Adrenal gland (tissue), 5 donors: Measurements from ENCODE around the gene FBRS.

Source experiments
- POLR2A ChIP-seq, 2 donors: fragments of 450-650 bp; IDR thresholded peaks; one replicate each; pipeline ENCODE4 v1.6.1; 2017; ENCODE audit warnings: antibody characterized with exemption in 2 of 2, mild to moderate bottlenecking in 2 of 2, moderate library complexity in 1 of 2
- TF ChIP-seq, protein P1 (sequence below), 6 experiments: fragments of 450-650 bp in 4 of 6; fragments of 200-600 bp in 2 of 6; sonication (generic) in 1 of 6; IDR thresholded peaks; 1 replicate in 5 of 6; 2 replicates in 1 of 6; pipeline versions ENCODE4 v1.5.1 to v1.8.0; 2016 to 2021; ENCODE audit warnings: antibody characterized with exemption in 6 of 6, mild to moderate bottlenecking in 2 of 6, moderate library complexity in 1 of 6
- donor health status: DM: no; HTN: no; CAD: no.

DNA sequence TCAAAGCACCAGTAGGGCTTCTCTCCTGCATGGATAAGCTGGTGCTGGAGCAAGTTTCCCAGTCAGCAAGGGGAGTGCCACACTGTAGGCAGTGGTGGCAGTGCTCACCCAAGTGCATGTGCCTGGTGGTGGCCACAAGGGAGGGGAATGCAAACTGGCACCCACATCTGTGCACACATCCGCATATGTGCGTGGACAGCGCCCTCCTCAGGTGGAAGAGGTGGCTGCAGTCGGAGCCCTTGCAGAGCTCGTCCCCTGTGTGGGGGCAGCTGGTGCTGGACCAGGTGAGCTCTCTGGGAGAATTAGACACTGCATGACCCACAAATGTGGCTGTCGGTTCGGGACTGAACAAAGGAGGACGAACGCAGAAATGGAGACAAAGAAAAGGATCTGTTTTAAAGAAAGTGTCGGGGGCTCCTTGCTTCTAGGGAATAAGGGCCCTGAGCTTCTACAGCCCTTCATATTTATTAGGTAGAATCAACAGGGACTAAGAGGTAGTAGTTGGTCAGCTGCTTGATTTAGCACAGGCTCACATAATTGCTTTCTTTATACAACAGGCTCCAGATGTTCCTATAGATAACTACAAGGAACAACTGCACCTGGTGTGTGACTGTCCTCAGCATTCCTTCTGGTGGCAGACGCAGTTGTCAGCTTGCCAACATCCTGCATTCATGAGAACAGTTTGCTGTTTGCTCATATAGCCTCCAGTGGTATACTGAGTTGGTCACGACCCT is 42.7 kb upstream of the FBRS start:
- TF ChIP-seq, protein P1, sequence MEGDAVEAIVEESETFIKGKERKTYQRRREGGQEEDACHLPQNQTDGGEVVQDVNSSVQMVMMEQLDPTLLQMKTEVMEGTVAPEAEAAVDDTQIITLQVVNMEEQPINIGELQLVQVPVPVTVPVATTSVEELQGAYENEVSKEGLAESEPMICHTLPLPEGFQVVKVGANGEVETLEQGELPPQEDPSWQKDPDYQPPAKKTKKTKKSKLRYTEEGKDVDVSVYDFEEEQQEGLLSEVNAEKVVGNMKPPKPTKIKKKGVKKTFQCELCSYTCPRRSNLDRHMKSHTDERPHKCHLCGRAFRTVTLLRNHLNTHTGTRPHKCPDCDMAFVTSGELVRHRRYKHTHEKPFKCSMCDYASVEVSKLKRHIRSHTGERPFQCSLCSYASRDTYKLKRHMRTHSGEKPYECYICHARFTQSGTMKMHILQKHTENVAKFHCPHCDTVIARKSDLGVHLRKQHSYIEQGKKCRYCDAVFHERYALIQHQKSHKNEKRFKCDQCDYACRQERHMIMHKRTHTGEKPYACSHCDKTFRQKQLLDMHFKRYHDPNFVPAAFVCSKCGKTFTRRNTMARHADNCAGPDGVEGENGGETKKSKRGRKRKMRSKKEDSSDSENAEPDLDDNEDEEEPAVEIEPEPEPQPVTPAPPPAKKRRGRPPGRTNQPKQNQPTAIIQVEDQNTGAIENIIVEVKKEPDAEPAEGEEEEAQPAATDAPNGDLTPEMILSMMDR (IDR thresholded peaks at IDR 0.05): peak; percentile 27 to 59 (median 48)
- no peak for TF ChIP-seq POLR2A (IDR thresholded peaks at IDR 0.05)
